GM10248 (cell line): ENCODE results near the gene VPS25.

ENCODE experiments used
- CTCF ChIA-PET: fragments of 300-600 bp; sonication (Branson Sonifier 250); formaldehyde crosslinking; extraction: SDS; loops from one replicate; lab custom pipeline; 2021; ENCODE audit warnings: antibody characterized with exemption; lab: Yijun Ruan, JAX
- POLR2A ChIA-PET: fragments of 350-650 bp; sonication (Branson Sonifier 250); formaldehyde crosslinking; extraction: SDS; loops from one replicate; lab custom pipeline; 2020; ENCODE audit warnings: antibody characterized with exemption; lab: Yijun Ruan, JAX
- DNase-seq: peaks from one replicate; pipeline ENCODE4 v3.0.0; 2012; ENCODE audit errors: extremely low spot score
- CTCF ChIP-seq: IDR thresholded peaks from 2 replicates; pipeline ENCODE4 v1.5.1; 2012; ENCODE audit warnings: mild to moderate bottlenecking, low read depth; ENCODE audit errors: extremely low read depth, missing control alignments, control extremely low read depth

The VPS25 gene

GRCh38 chr17:42792545-42792944, 19.3 kb downstream of the VPS25 start:
- POLR2A ChIA-PET, result no interaction called here
- no peak for TF ChIP-seq CTCF
- no peak for DNase-seq
- CTCF ChIA-PET, result interaction anchor here (0.7 kb wide), 1 partner anchor 14 kb away, joined by 3 read pairs; no protein-coding TSS in a partner anchor

- DNase-seq, result no peak
- ChIA-PET POLR2A (no interaction called here), CTCF (interaction anchor here (1.1 to 1.6 kb wide), 6 partner anchors 9 to 31 kb away, joined by 3 to 5 read pairs (median 4); partner anchors contain the start of gene BECN1)
- no peak for TF ChIP-seq CTCF
Measured at GRCh38 chr17:42795061-42795460, 21.8 kb downstream of the VPS25 start.

- CTCF ChIA-PET, result interaction anchor here (1.1 to 1.6 kb wide), 5 partner anchors 9 to 32 kb away, joined by 3 to 5 read pairs (median 4); partner anchors contain the start of gene BECN1
- no peak for TF ChIP-seq CTCF
- DNase-seq, result no peak
- POLR2A ChIA-PET, result no interaction called here
Measured at GRCh38 chr17:42795465-42795864, 22.2 kb downstream of the VPS25 start.

- CTCF ChIA-PET, result interaction anchor here (0.9 to 1.6 kb wide), 4 partner anchors 25 to 614 kb away, joined by 3 to 5 read pairs (median 4); partner anchors contain the start of gene BECN1
- no peak for TF ChIP-seq CTCF
- DNase-seq, result no peak
- POLR2A ChIA-PET, result no interaction called here
Measured at GRCh38 chr17:42796066-42796758, 23.0 kb downstream of the VPS25 start.

- TF ChIP-seq CTCF, result no peak
- ChIA-PET POLR2A (no interaction called here), CTCF (interaction anchor here (0.9 to 2.1 kb wide), 7 partner anchors 11 to 616 kb away, joined by 3 to 6 read pairs (median 3); no protein-coding TSS in a partner anchor)
- no peak for DNase-seq
Measured at GRCh38 chr17:42797067-42798007, 24.1 kb downstream of the VPS25 start.

- DNase-seq, result no peak
- no peak for TF ChIP-seq CTCF
- ChIA-PET POLR2A (interaction anchor here (0.5 kb wide), 1 partner anchor 519 kb away, joined by 6 read pairs; no protein-coding TSS in a partner anchor), CTCF (interaction anchor here (1.1 to 2.1 kb wide), 7 partner anchors 11 to 537 kb away, joined by 3 to 7 read pairs (median 5); partner anchors contain the start of gene BECN1)
Measured at GRCh38 chr17:42798011-42798382, 24.7 kb downstream of the VPS25 start.
